Body of pancreas (tissue), 4 donors: ENCODE measurements around the gene SNF8.

Experiments
- POLR2A ChIP-seq, 3 donors: fragments of 450-650 bp; IDR thresholded peaks; one replicate each; pipeline ENCODE4 v1.6.1; 2016; ENCODE audit warnings: antibody characterized with exemption in 3 of 3, mild to moderate bottlenecking in 2 of 3
- TF ChIP-seq, protein P1 (sequence below), 7 experiments: fragments of 450-650 bp in 4 of 7; fragments of 200-600 bp in 3 of 7; sonication (generic) in 3 of 7; IDR thresholded peaks; one replicate each; pipeline ENCODE4 v1.5.1; 2016 to 2019; ENCODE audit warnings: antibody characterized with exemption in 7 of 7

DNA sequence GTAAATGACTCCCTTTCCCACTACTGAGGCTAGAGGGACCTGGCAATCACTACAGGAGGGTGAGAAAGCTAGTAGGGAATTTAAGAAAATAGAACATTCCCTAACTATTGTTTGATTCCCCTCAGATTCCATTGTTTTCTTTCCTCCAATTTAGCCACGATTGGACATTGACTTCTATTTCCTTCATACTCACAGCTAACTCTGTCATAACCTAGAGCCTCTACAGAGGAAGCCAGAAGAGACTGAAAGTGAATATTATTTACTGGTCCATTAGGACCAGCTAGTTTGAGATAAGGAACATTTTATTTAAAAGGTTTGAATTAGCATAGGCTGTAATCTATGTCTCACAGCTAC, 14.9 kb downstream of the SNF8 start:
- TF ChIP-seq, protein P1, sequence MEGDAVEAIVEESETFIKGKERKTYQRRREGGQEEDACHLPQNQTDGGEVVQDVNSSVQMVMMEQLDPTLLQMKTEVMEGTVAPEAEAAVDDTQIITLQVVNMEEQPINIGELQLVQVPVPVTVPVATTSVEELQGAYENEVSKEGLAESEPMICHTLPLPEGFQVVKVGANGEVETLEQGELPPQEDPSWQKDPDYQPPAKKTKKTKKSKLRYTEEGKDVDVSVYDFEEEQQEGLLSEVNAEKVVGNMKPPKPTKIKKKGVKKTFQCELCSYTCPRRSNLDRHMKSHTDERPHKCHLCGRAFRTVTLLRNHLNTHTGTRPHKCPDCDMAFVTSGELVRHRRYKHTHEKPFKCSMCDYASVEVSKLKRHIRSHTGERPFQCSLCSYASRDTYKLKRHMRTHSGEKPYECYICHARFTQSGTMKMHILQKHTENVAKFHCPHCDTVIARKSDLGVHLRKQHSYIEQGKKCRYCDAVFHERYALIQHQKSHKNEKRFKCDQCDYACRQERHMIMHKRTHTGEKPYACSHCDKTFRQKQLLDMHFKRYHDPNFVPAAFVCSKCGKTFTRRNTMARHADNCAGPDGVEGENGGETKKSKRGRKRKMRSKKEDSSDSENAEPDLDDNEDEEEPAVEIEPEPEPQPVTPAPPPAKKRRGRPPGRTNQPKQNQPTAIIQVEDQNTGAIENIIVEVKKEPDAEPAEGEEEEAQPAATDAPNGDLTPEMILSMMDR (IDR thresholded peaks at IDR 0.05) = no peak
- no peak for TF ChIP-seq POLR2A (IDR thresholded peaks at IDR 0.05)
